ENCODE measurements around the gene STARD3NL.
"Not testable (repeated sequence)": the region's sequence is repeated elsewhere in the genome, so short reads cannot be mapped to it uniquely, and the experiment has no call there.

The STARD3NL gene, protein sequence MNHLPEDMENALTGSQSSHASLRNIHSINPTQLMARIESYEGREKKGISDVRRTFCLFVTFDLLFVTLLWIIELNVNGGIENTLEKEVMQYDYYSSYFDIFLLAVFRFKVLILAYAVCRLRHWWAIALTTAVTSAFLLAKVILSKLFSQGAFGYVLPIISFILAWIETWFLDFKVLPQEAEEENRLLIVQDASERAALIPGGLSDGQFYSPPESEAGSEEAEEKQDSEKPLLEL

DNA sequence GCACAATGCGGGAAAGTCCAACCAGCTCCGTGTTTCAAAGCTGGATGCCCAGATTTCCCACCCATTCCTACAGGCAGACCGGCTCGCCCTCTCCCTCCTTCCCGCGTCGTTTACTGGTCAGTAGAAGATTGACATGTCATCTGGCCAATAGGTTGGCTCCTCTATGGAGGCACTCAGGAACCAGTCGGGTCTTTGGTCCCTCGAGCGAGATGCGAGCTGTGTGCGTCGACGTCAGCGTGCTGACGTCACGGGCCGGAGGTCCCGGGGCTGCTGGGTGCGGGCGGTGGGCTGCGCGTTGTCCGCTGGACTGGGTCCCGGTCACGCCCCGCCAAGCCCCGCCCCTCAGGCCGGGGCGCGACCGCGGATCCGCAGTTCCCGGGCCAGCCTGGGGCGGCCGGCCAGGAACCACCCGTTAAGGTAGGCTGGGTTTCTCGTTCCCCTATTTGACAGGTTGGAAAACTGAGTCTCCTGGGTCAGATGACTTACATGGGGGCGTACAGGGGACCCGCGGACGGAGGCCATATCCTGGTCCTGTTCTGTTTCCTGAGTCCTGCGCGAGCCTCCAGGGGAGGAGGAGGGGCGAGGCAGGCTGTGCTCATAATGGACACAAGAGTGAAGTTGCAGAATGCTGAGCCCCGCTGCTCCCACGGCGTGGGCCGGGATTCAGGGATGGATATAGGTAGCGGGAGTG lies at the start of gene STARD3NL:
STARD3NL (plus strand) TSS at position 242 of the 691 bp plus-strand sequence. CDS start 29,260 bp downstream, outside the sequence.
- peak; percentile 99 to 100 (median 100) for DNase-seq

DNA sequence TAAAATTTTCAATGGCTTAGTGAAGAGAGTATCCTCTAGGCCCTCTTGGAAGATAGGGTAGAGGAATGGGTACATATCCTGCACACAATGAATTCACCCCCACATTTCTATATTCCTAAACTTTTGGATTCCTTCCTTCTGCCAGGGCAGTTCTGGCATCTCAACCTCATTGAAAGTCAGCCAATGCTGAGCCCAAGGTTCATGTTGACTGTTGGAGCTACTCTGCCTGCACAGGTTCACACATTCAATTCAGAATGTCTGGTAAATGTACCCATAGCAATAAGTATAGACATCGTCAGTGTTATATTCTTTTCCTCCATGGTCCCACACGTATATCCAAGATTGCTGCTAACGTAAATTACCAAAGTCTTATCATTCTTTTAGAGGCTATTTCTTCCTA lies 48.9 kb upstream of the STARD3NL start:
- no peak for DNase-seq

DNA sequence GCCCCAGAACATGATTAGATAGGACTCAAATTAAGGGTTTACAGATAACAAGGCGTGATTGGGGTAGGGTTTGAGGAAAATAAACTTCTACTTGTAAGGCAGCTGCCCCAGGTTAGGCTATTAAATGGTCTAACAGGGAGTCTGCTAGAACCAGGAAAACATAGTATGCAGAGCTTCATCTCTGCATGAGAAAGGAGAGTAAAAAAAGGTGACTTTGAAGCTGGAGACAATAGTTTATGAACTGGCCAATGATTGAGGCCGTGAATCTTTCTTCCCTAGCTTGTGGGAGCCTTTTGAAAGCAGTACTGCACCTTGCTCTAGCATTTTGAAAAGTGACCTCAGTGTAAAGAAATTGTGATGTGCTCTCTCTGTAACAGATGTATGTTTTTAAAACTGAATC lies 48.5 kb upstream of the STARD3NL start:
- DNase-seq = no peak

DNA sequence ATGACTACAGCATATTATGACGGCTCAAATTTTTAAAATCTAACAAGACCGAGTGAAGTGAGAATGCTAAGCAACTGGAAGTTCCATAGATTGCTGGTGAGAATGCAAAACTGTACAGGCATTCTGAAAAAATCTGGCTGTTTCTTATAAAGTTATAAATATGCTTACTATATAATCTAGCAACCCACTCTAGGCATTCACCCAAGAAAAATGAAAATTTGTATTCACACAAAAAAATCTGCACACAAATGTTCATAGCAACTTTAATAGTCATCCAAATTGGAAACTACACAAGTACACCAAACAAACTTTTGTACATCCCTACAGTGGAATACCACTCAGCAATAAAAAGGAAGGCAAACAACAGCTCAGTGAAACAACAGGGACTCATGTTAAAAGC lies 39.9 kb upstream of the STARD3NL start:
- DNase-seq = no peak

DNA sequence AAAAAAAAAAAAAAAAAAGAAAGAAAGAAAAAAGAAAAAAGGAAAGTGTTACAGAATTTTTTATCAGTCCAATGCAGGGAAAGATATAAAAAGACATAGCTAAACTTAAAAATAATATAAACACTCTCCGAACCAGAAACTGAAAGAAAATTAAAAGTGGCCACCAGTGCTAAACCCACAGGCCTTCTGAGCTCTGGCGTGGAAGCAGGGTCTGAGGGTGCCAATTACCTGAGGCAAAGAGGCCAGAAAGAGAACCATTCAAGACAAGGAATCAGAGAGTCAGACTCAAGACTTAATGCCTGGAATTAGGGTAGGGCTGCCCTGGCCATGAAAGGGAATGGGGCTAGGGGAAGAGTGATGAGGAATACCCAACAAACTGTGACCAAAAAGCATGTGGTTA lies 36.9 kb upstream of the STARD3NL start:
- DNase-seq = no peak

DNA sequence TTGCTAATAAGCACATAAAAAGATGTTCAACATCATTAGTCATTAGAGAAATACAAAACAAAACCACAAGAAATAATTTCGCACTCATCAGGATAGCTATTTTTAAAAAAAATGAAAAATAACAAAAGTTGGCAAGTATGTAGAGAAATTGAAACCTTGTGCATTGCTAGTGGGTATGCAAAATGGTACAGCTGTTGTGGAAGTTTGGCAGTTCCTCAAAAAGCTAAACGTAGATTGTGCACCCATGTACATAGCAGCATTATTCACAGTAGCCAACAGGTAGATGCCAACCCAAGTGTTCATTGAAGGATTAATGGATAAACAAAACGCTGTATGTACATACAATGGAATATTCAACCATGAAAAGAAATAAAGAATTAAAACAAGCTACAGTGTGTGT lies 35.3 kb upstream of the STARD3NL start:
- no peak for DNase-seq

DNA sequence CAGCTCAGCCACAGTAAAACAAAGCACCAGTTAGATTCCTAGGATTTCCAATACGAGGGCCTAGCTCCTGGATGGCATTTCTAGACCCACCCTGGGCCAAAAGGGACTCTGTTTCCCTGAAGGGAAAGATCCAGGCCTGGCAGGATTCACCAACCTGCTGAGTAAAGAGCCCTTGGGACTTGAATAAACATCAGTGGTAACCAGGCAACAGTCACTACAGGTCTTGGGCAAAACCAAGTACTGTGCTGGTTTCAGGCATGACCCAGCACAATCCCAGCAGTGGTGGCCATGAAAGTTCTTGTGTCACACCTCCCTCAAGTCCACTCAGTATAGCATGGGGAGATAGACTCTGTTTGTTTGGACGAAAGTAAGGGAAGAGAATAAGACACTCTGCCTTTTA lies 31.0 kb upstream of the STARD3NL start:
- no peak for DNase-seq

DNA sequence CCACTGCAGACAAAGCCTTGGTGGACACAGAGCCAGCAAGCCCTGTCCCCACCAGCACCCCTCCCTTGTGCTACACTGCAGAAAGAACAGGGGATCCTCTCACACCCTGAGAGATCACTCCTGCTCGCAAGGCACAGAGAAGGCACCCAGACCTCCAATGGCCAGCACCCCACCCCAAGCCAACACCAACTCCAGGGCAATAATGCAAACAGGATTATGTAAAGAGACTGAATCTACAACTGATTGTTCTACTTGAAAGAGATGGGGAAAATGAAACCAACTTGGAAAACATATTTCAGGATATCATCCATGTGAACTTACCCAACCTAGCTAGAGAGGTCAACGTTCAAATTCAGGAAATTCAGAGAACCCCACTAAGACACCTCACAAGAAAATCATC lies 26.5 kb upstream of the STARD3NL start:
- DNase-seq = no peak

DNA sequence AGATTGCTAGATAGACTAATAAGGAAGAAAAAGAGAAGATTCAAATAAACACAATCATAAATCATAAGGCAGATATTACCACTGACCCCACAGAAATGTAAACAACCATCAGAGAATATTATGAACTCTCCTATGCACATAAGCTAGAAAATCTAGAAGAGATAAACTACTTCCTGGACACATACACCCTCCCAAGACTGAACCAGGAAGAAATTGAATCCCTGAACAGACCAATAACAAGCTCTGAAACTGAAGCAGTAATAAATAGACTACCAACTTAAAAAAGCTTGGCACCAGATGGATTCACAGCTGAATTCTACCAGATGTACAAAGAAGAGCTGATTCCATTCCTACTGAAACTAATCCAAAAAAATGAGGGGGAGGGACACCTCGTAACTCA lies 24.5 kb upstream of the STARD3NL start:
- DNase-seq = no peak

DNA sequence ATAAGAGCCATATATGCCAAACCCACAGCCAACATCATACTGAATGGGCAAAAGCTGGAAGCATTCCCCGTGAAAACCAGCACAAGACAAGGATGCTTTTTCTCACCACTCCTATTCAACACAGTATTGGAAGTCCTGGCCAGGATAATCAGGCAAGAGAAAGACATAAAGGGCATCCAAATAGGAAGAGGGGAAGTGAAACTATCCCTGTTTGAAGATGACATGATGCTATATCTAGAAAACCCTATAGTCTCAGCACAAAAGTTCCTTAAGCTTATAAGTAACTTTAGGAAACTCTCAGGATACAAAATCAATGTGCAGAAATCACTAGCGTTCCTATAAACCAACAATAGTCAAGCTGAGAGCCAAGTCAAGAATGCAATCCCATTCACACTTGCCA lies 23.8 kb upstream of the STARD3NL start:
- peak in 2 of 3 donors; percentile 27 to 42 for DNase-seq

DNA sequence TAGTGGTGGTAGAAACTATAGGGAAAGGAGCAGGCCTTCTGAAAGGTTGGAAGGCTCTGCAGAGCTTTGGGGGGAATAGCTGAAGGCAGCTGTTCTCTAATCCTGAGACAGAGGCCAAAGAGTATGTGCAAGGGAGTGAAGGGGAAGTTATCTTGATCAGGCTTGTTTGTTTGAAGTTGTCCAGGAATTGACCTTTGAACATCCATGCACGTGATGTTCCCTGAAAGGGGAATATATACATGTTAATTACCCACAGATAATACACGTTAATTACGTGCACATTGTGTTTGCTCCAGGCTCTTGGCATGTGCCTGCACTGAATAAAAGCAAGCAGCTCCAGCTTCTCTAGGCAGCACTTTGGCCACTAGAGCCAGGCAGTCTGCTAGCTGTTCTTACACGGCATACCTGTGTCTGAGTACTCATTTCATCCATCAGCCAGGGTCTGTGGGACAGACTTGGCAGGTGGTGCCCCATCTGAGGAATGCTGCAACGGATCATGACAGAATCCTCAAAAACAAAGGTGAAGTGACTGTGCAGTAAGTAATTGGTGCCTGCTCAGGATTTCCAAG lies 18.0 kb upstream of the STARD3NL start:
- no peak for DNase-seq

DNA sequence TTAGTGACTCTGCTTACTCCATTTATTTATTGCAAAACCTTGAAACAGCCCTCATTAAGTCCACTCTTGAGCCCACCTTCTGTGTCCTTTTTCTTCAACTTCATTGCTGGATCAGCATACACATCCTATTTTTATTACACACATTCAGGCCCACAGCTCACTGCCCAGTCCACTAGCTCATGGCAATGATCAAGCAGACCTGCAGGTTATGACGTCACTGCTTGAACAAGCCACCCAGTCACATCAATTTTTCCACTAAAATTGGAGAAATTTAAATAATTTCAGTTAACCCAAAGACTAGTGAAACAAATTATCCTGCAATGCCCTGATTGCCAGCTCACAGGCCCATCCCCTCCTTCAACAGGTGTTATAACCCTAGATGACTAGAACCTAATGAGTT lies 16.0 kb upstream of the STARD3NL start:
- DNase-seq = no peak

DNA sequence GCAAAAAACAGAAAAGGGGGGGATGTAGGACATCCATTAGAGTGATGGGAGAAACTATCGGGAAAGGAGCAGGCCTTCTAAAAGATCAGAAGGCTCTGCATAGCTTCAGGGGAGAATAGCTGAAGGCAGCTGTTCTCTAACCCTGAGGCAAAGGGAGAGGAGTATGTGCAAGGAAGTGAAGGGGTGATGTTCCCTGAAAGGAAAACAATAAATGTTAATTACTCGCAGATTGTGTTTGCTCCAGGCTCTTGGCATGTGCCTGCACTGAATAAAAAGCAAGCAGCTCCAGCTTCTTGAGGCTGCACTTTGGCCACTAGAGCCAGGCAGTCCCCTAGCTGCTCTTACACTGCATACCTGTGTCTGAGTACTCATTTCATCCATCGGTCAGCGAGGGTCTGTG lies 14.4 kb upstream of the STARD3NL start:
- DNase-seq = no peak

DNA sequence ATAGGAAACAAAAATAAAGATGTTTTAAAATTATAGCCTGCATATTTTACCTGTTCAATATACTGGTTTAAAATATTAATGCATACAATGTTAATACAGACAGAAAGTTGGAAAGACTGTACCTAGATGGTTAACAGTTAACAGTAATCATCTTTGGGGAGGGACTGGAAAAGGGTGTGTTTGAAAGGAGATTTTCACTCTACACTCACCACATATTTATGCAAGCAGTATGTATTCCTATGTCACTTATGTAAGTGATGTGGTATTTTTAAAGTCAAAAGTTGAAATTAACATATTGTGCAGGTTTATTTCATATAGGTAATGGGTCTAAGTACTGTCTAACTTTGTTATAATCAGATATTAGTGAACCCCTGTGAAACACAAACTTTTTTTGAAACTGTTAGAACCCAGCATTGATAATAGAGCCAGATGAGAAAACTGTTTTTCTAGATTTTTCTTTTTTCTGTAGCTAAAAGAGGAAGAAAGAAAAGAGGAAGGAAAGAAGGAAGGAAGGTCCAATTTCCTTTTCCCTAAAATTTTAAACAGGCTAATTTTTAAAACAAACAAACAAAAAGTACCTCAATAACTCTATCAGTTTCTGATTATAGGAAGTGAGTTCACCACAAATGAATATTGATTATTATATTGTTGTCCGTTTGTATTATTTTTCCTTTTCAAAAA lies 9.0 kb upstream of the STARD3NL start:
- DNase-seq = peak in 2 of 3 donors; percentile 28 to 38

DNA sequence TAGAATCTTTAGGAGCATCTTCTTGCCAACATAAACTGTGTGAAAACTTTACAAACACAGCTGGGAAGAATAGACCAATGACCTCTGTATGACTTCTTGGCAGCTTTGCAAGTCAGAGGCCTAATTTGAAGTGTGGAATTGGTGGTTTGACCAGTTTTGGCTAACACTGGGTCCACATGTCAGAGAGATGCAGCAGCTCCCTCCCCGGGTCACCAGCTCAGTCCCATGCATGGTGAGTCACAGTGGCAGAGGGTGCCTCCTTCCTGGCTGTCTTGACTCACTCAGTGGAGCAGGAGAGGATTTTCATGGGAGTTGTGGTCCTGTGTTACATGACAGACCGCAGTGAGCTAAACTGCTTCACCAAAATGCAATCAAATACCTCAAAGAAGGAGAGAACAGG lies 8.2 kb upstream of the STARD3NL start:
- peak; percentile 88 to 89 (median 89) for DNase-seq

DNA sequence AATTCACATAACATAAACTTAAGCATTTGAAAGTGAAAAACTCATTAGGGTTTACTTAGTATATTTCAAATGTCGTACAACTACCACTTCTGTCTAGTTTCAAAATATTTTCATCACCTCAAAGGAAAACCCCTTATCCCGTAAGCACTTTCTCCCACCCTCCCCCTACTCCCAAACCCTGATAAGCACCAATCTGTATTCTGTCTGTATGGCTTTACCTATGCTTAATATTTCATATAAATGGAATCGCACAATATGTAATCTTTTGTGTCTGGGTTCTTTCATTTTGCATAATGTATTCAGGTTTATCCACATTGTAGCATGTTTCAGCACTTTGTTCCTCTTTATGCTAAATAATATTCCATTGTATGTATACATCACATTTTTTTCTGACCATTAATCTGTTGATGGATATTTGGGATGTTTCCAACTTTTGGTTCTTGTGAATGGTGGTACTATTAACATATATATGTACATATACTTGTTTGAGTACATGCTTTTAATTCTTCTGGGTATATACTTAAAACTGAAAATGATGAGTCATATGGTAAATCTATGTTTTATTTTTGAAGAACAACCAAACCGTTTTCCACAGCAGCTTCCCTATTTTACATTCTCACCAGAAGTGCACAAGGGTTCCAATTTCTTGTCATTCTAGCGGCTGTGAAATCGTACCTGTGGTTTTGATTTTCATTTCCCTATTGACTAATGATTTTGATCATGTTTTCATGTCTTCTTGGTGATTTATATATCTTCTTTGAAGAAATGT lies 6.2 kb upstream of the STARD3NL start:
- peak; percentile 37 to 74 (median 73) for DNase-seq

DNA sequence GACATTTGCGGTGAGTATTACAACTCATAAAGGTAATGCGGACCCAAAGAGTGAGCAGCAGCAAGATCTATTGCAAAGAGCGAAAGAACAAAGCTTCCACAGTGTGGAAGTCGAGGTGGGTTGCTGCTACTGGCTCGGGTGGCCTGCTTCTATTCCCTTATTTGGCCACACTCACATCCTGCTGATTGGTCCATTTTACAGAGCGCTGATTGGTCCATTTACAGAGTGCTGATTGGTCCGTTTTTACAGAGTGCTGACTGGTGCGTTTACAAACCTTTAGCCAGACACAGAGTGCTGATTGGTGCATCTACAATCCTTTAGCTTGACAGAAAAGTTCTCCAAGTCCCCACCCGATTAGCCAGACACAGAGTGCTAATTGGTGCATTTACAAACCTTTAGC lies 2.5 kb upstream of the STARD3NL start:
- DNase-seq = not testable (repeated sequence)

DNA sequence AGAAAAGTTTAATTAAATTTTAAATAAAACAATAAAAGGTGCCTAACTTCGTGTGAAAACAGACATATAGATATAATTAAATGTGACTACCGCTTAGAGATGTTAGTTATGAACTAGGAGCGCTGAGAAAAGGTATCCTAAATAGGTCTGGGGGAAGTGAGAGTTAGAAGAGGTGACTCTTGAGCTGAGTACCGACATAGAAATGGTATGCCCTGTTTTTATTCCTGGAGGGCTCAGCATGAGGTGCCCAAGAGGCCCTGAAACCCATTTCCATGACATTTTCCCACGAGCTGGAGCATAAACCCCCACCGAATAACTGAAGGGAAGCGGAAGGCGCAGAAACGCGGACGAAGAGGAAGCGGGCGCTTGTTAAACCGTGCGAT lies 433 bp upstream of the STARD3NL start:
- no peak for DNase-seq

DNA sequence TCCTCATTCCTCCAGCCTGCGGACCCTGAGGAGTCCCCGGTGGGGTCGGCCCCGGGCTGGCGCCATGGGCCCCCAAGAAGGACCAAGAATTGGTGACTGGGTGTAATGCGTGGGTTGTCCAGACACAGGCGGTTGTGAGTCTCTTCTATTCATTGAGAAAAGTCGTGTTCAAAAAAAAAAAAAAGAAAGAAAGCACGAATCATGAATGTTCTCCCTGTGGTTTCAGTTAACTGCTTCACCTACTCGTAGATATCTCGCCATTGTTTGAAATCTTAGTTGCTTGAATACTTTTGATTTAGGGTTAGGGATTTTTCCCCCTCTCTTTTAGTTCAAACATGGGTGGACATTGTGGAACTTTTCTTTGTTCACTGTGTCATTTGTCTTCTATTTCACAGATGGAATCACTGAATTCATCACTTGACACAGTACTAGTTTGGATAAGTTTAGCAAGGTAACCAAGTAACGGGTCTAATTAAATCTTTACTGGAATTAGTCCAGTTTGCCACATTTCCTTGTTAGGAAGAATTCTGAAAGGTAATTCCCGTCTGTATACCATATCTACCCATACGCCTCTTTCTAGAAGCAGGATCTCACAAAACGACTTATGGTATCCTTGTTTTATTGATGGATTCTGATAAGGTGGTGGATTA lies 775 bp downstream of the STARD3NL start:
- DNase-seq = peak in 2 of 3 donors; percentile 64 to 73

DNA sequence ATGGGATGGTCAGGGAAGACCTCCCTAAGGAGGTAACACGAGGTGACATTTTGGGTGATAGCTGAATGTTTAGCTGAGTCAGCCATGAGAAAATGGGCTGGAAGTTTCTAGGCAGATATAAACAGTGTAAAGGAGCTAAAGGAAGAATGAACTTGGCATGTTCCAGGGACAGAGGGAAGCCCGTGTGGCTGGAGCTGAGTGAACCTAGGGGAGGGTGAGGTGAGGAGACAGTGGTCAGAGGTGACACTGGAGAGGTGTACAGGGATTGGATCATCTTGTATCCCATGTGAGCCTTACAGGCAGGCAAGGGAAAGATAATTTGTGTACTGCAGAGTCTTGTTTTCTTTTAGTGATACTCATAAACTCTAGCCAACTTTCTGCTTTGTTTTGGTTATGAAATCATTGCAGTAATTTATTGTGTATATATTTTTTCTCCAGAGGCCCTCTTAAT lies 1.8 kb downstream of the STARD3NL start:
- no peak for DNase-seq

DNA sequence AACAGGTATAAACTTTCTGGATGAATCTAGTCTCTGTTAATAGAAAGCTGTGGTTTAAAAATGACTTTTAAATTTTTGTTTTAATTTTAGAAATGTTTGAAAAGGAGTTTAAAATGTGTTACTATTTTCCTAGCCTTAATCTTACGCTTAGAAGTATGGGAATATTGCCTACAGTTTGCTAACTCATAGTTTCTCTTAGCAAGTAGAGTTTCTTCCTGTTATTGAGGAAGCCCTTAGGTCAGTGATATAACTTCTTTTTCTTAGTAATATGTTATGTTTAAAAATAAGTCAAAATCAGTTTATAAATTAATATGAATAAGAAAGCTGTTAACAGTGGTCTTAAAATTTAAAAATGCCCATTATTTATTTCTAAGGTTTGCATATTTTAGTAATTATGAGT lies 3.1 kb downstream of the STARD3NL start:
- DNase-seq = peak in 2 of 3 donors; percentile 46 to 47

DNA sequence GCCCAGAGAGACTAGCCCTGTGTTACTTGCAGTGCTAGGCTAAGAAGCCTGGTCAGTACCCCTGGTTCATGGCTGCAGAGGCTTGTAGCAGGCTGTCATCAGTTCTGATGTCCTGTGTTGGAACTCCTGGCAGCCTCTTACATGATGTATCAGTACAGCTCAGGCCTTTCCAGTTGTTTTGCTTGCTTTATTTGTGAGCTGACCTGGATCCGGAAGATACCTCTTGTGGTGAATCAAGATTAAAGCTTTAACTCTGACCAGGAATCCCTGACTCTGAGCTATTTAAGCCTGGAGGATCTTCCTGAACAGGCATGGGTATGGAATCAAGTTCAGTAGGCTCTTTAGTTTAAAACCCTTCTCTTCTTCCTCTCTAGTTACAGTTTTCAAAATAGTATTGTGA lies 4.4 kb downstream of the STARD3NL start:
- no peak for DNase-seq

Measured in suppressor macrophage treated with lipopolysaccharide for 1 hour (primary cell).